CD4-positive, alpha-beta T cell treated with Interferon gamma for 1 hour (primary cell): ENCODE measurements around the gene OSR1.
"Not testable (repeated sequence)": the region's sequence is repeated elsewhere in the genome, so short reads cannot be mapped to it uniquely, and the experiment has no call there.

ENCODE experiments used
- DNase-seq: peaks from one replicate; pipeline ENCODE4 v3.0.0-alpha.2; 2020

The OSR1 gene

GRCh38 chr2:19330436-19330835 lies 28.0 kb downstream of the OSR1 start:
- no peak for DNase-seq

- DNase-seq = no peak
Measured at GRCh38 chr2:19329445-19329844, 29.0 kb downstream of the OSR1 start.

- DNase-seq = no peak
Measured at GRCh38 chr2:19327496-19327895, 30.9 kb downstream of the OSR1 start.

GRCh38 chr2:19321946-19322345 lies 36.5 kb downstream of the OSR1 start:
- no peak for DNase-seq

GRCh38 chr2:19320813-19321212 lies 37.6 kb downstream of the OSR1 start:
- DNase-seq = no peak

- DNase-seq = no peak
Measured at GRCh38 chr2:19319698-19320097, 38.7 kb downstream of the OSR1 start.

GRCh38 chr2:19319064-19319463 lies 39.4 kb downstream of the OSR1 start:
- DNase-seq = no peak

- no peak for DNase-seq
Measured at GRCh38 chr2:19313553-19313952, 44.9 kb downstream of the OSR1 start.

- DNase-seq = no peak
Measured at GRCh38 chr2:19312949-19313348, 45.5 kb downstream of the OSR1 start.

- DNase-seq = not testable (repeated sequence)
Measured at GRCh38 chr2:19306065-19306464, 52.4 kb downstream of the OSR1 start.

- DNase-seq = not testable (repeated sequence)
Measured at GRCh38 chr2:19305400-19306055, 52.9 kb downstream of the OSR1 start.

GRCh38 chr2:19301706-19302105 lies 56.7 kb downstream of the OSR1 start:
- DNase-seq = no peak
